Vagina (tissue), 2 donors: Measurements from ENCODE around the gene ACP7. TPM values are rescaled to one million over a fixed set of nuclear protein-coding genes. Genes with fewer than 3 reads are reported as not detected.
A peak's percentile ranks its signal among the peaks of the same experiment; 100 is the strongest.

ENCODE experiments used
- DNase-seq, 2 donors: peaks; one replicate each; pipeline ENCODE4 v3.0.0-alpha.2; 2017; ENCODE audit errors: extremely low spot score in 2 of 2
- H3K27ac ChIP-seq: fragments of 200-600 bp; sonication (generic); one replicate; pipeline ENCODE4 v1.5.1; 2019
- H3K27me3 ChIP-seq: fragments of 200-600 bp; sonication (generic); one replicate; pipeline ENCODE4 v1.5.1; 2019
- H3K36me3 ChIP-seq, 2 donors: fragments of 200-600 bp; sonication (generic); one replicate each; pipeline ENCODE4 v1.5.1; 2017 to 2019
- H3K4me1 ChIP-seq: fragments of 200-600 bp; sonication (generic); one replicate; pipeline ENCODE4 v1.5.1; 2019
- H3K4me3 ChIP-seq, 2 donors: fragments of 200-600 bp; sonication (generic); 1 replicate in 1 of 2; 2 replicates in 1 of 2; pipeline ENCODE4 v1.5.1; 2016 to 2019
- H3K9me3 ChIP-seq: fragments of 200-600 bp; sonication (generic); one replicate; pipeline ENCODE4 v1.5.1; 2019
- POLR2A ChIP-seq, 2 donors: fragments of 450-650 bp; IDR thresholded peaks; one replicate each; pipeline ENCODE4 v1.6.1; 2017; ENCODE audit warnings: antibody characterized with exemption in 2 of 2, mild to moderate bottlenecking in 2 of 2, moderate library complexity in 2 of 2
- POLR2AphosphoS5 ChIP-seq, 2 donors: sonication (generic); formaldehyde crosslinking; IDR thresholded peaks; one replicate each; pipeline ENCODE4 v1.9.0; 2017; ENCODE audit warnings: antibody characterized with exemption in 2 of 2, mild to moderate bottlenecking in 2 of 2, low read depth in 1 of 2; ENCODE audit not compliant: insufficient read depth in 1 of 2
- intact Hi-C: fragments of 100-400 bp; cut with DNase I; formaldehyde crosslinking; loops from one replicate; pipeline ENCODE4 v1.15.1; 2023
- total RNA-seq: library from RNA; depleted of rRNA; stranded (reverse); fragments of >200 nt; gene quantifications from one replicate; pipeline ENCODE4 v1.2.3, GENCODE V29; 2016
- TF ChIP-seq, protein P1 (sequence below), 3 experiments: fragments of 450-650 bp in 2 of 3; fragments of 200-600 bp in 1 of 3; sonication (generic) in 1 of 3; IDR thresholded peaks; one replicate each; pipeline ENCODE4 v1.5.1; 2017 to 2019; ENCODE audit warnings: antibody characterized with exemption in 3 of 3, mild to moderate bottlenecking in 2 of 3, moderate library complexity in 2 of 3

The ACP7 gene
- total RNA-seq, 1 donor from 2014 or later, result not detected

DNA sequence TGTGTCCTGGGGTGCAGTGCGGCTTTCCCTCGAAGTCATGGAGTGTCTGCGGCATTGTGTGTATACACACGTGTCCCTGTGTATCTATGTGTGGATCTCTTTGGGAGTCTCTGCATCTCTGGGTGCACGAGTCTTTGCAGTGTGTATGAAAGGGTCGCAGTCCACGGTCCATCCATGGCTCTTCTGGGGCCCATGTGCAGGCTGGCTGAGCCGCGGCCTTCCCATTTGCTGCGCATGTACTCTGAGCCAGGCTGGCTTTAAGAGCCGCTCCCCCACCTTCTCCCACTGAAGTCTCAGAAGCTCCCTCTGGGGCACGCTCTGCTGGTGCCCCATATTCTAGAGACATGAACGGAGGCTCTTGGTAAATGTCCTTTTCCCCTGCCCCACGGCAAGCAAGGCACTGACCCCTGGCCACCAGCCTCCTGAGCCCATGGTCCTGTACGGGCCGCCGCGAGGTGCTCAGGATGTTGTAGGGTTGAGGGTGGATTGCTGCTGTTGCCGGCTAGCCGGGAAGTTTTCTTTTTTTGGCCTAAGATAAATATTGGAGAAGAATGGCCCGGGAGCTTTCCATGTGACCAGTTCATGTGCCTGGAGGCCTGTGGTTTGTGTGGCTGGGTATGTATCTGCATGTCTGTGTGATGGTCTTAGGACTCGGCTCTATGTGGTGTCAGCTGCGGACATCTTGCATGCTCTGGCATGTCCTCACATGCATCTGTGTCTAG, 73.3 kb downstream of the ACP7 start:
- intact Hi-C loops, result no loop called here
- Histone ChIP-seq H3K27ac (peak overlapping the region; percentile 2), H3K4me1 (peaks cover 77% of the 10 kb centered on the region), H3K4me3 (no peak overlapping the region), H3K9me3 (no peaks in the 10 kb centered on the region), H3K36me3 (no peaks in the 10 kb centered on the region), H3K27me3 (no peaks in the 10 kb centered on the region)
- TF ChIP-seq, protein P1, sequence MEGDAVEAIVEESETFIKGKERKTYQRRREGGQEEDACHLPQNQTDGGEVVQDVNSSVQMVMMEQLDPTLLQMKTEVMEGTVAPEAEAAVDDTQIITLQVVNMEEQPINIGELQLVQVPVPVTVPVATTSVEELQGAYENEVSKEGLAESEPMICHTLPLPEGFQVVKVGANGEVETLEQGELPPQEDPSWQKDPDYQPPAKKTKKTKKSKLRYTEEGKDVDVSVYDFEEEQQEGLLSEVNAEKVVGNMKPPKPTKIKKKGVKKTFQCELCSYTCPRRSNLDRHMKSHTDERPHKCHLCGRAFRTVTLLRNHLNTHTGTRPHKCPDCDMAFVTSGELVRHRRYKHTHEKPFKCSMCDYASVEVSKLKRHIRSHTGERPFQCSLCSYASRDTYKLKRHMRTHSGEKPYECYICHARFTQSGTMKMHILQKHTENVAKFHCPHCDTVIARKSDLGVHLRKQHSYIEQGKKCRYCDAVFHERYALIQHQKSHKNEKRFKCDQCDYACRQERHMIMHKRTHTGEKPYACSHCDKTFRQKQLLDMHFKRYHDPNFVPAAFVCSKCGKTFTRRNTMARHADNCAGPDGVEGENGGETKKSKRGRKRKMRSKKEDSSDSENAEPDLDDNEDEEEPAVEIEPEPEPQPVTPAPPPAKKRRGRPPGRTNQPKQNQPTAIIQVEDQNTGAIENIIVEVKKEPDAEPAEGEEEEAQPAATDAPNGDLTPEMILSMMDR (IDR thresholded peaks at IDR 0.05), result no peak
- no peak for TF ChIP-seq POLR2A (IDR thresholded peaks at IDR 0.05)
- TF ChIP-seq POLR2AphosphoS5 (IDR thresholded peaks at IDR 0.05; ENCODE audit: insufficient read depth in 1 of 2, low read depth in 1 of 2), result no peak
- no peak for DNase-seq

DNA sequence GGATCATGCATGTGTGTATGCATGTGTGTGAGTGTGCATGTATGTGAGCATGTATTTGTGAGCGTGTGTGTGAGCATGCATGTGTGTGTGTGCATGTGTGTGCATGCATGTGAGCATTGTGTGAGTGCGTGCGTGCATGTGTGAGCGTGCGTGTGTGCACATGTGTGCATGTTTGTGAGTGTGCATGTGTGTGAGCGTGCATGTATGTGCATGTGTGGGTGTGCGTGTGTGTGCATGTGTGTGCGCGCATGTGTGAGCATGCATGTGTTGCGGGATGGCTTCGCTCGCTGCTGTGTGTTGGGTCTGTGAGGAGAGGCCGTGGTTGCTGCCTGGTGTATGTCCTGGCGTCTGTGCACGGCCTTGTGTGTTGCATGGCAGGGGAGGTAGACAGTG, 73.8 kb downstream of the ACP7 start:
- intact Hi-C loops, result no loop called here
- Histone ChIP-seq H3K4me3 (no peak overlapping the region), H3K27ac (no peak overlapping the region), H3K27me3 (no peaks in the 10 kb centered on the region), H3K4me1 (peaks cover 77% of the 10 kb centered on the region), H3K9me3 (no peaks in the 10 kb centered on the region), H3K36me3 (no peaks in the 10 kb centered on the region)
- no peak for DNase-seq
- TF ChIP-seq, protein P1 (IDR thresholded peaks at IDR 0.05), result no peak
- TF ChIP-seq POLR2AphosphoS5 (IDR thresholded peaks at IDR 0.05; ENCODE audit: insufficient read depth in 1 of 2, low read depth in 1 of 2) (no peak), POLR2A (IDR thresholded peaks at IDR 0.05) (no peak)

DNA sequence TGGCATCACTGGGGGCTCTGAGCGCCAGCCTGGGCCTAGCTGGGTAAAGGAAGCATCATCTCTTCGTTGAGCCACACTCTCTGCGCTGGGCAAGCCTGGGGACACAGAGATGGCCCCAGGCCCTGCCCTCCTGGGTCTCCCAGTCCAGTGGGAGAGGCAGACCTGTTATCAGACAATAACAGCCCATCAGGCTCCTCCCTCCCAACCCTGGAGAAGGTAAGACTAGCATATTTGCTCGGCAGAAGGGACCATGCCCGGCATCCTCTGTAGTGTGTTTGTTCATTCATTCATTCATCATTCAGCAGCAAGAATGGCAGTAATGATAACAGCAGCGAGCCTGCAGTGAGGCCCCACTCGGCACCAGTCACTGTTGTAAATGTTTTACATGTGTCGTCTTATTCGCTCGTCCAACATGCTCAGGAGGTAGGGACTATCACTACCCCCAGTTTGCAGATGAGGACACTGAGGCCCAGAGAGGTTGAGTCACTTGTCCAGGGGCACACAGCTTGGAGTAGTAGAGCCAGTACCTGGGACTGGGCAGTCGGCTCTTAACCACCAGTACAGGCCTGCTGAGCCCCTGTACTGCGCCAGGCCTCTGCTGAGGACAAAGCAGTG, 74.6 kb downstream of the ACP7 start:
- H3K36me3 ChIP-seq, result no peaks in the 10 kb centered on the region
- no peak overlapping the region for H3K4me3 ChIP-seq
- intact Hi-C loops, result no loop called here
- TF ChIP-seq, protein P1 (IDR thresholded peaks at IDR 0.05), result no peak
- TF ChIP-seq POLR2A (IDR thresholded peaks at IDR 0.05) (no peak), POLR2AphosphoS5 (IDR thresholded peaks at IDR 0.05; ENCODE audit: insufficient read depth in 1 of 2, low read depth in 1 of 2) (no peak)
- peaks cover 77% of the 10 kb centered on the region for H3K4me1 ChIP-seq
- H3K27me3 ChIP-seq, result no peaks in the 10 kb centered on the region
- no peak overlapping the region for H3K27ac ChIP-seq
- DNase-seq, result no peak
- no peaks in the 10 kb centered on the region for H3K9me3 ChIP-seq

DNA sequence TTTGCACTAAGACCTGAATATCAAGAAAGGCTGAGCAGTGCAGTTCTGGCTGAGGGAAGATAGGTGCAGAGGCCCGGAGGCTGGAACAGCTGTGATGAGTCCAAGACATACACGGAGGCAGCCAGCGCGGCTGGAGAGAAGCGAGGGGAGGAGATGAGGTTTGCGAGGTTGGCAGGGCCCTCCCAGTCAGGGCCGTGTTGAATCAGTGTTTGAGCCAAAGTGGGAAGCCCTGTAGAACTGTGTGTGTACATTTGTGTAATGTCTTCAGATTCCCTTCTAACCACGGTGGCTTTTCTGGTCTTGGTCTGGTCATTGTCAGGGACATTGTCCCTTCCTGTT, 76.3 kb downstream of the ACP7 start:
- TF ChIP-seq, protein P1 (IDR thresholded peaks at IDR 0.05), result no peak
- TF ChIP-seq POLR2A (IDR thresholded peaks at IDR 0.05) (no peak), POLR2AphosphoS5 (IDR thresholded peaks at IDR 0.05; ENCODE audit: insufficient read depth in 1 of 2, low read depth in 1 of 2) (no peak)
- Histone ChIP-seq H3K9me3 (no peaks in the 10 kb centered on the region), H3K4me1 (peaks cover 70% of the 10 kb centered on the region), H3K4me3 (no peak overlapping the region), H3K27ac (peak overlapping the region; percentile 53), H3K27me3 (no peaks in the 10 kb centered on the region), H3K36me3 (no peaks in the 10 kb centered on the region)
- DNase-seq, result no peak
- intact Hi-C loops, result no loop called here

Other genes with a start within 250 kb of the ACP7 start
- 190 TPM for gene HNRNPL, start 234.4 kb upstream of the ACP7 start, total RNA-seq
- 7.4 TPM for gene RINL, start 206.1 kb upstream of the ACP7 start, total RNA-seq
- 51.6 TPM for gene SIRT2, start 184.8 kb upstream of the ACP7 start, total RNA-seq
- gene NFKBIB, start 184.4 kb upstream of the ACP7 start, total RNA-seq, result 16.7 TPM
- gene CCER2, start 172.2 kb upstream of the ACP7 start, total RNA-seq, result not detected
- 26.3 TPM for gene SARS2, start 153.6 kb upstream of the ACP7 start, total RNA-seq
- gene MRPS12, start 153.4 kb upstream of the ACP7 start, total RNA-seq, result 44.7 TPM
- 44.0 TPM for gene FBXO17, start 108.6 kb upstream of the ACP7 start, total RNA-seq
- 3.7 TPM for gene FBXO27, start 51.8 kb upstream of the ACP7 start, total RNA-seq
- gene PAK4, start 41.4 kb downstream of the ACP7 start, total RNA-seq, result 19.4 TPM
- gene NCCRP1, start 112.6 kb downstream of the ACP7 start, total RNA-seq, result 41.7 TPM
- gene SYCN, start 119.9 kb downstream of the ACP7 start, total RNA-seq, result not detected
- not detected for gene IFNL3, start 160.6 kb downstream of the ACP7 start, total RNA-seq
- not detected for gene IFNL4, start 164.5 kb downstream of the ACP7 start, total RNA-seq
- not detected for gene IFNL2, start 184.0 kb downstream of the ACP7 start, total RNA-seq
- not detected for gene IFNL1, start 212.0 kb downstream of the ACP7 start, total RNA-seq
- gene LRFN1, start 236.5 kb downstream of the ACP7 start, total RNA-seq, result 3.9 TPM